Bone marrow (tissue), 2 donors: Measurements from ENCODE around the gene MOB3C.

Source experiments
- DNase-seq, 2 donors: peaks; one replicate each; lab custom pipeline; 2025; lab: John Stamatoyannopoulos, UW

Gene MOB3C

GRCh38 chr1:46638921-46639320 lies 22.3 kb upstream of the MOB3C start:
- DNase-seq, result no peak

GRCh38 chr1:46637444-46638083 lies 21.0 kb upstream of the MOB3C start:
- DNase-seq, result no peak

- DNase-seq, result no peak
These were observed 18.6 kb upstream of the MOB3C start for GRCh38 chr1:46635205-46635604.

- DNase-seq, result no peak
These were observed 14.1 kb upstream of the MOB3C start for GRCh38 chr1:46630719-46631118.

GRCh38 chr1:46623743-46624644 lies 7.4 kb upstream of the MOB3C start:
- no peak for DNase-seq

- no peak for DNase-seq
These were observed 5.7 kb upstream of the MOB3C start for GRCh38 chr1:46622344-46622743.

- no peak for DNase-seq
These were observed 5.3 kb upstream of the MOB3C start for GRCh38 chr1:46621930-46622329.

- no peak for DNase-seq
These were observed 3.1 kb upstream of the MOB3C start for GRCh38 chr1:46619656-46620258.

- DNase-seq, result no peak
These were observed 2.3 kb upstream of the MOB3C start for GRCh38 chr1:46618754-46619415.

GRCh38 chr1:46617833-46618232 lies 1.2 kb upstream of the MOB3C start:
- DNase-seq, result no peak

GRCh38 chr1:46617108-46617800 lies 643 bp upstream of the MOB3C start:
- DNase-seq, result no peak

GRCh38 chr1:46615735-46616134 lies 876 bp downstream of the MOB3C start:
- no peak for DNase-seq

GRCh38 chr1:46615088-46615487 lies 1.5 kb downstream of the MOB3C start:
- no peak for DNase-seq

- DNase-seq, result no peak
These were observed 2.0 kb downstream of the MOB3C start for GRCh38 chr1:46614604-46614984.

GRCh38 chr1:46613661-46614603 lies 2.7 kb downstream of the MOB3C start:
- DNase-seq, result peak; percentile 23 to 60

GRCh38 chr1:46612937-46613660 lies 3.5 kb downstream of the MOB3C start:
- no peak for DNase-seq

GRCh38 chr1:46611691-46612221 lies 4.9 kb downstream of the MOB3C start:
- DNase-seq, result peak in 1 of 2 donors; percentile 11

- DNase-seq, result no peak
These were observed 9.1 kb downstream of the MOB3C start for GRCh38 chr1:46607345-46608130.
